Choroid plexus epithelial cell (primary cell): ENCODE results near the gene RAI14.

Experiments used
- DNase-seq: peaks from one replicate; pipeline ENCODE4 v3.0.0-alpha.2; 2010; ENCODE audit warnings: low read depth
- H3K4me3 ChIP-seq: 2 replicates; pipeline ENCODE4 v1.5.1; 2011; ENCODE audit warnings: low read depth, mild to moderate bottlenecking, control low read depth, low read length, moderate library complexity
- CTCF ChIP-seq: conservative IDR thresholded peaks from 2 replicates; pipeline ENCODE4 v1.5.1; 2011; ENCODE audit warnings: low read depth, mild to moderate bottlenecking, control low read depth, inconsistent platforms, low read length, moderate library complexity

Gene RAI14

GRCh38 chr5:34656700-34657273 is 659 bp downstream of the RAI14 start:
- no peak for TF ChIP-seq CTCF
- peak; percentile 33 for DNase-seq

GRCh38 chr5:34657274-34657921 is 1.3 kb downstream of the RAI14 start:
- TF ChIP-seq CTCF: peak; percentile 5
- H3K4me3 ChIP-seq: peak overlapping the region; percentile 80
- peak; percentile 64 for DNase-seq

More at GRCh38 chr5:34656700-34657273, 659 bp downstream of the RAI14 start:
- peak overlapping the region; percentile 80 for H3K4me3 ChIP-seq

GRCh38 chr5:34657988-34658387 is 1.9 kb downstream of the RAI14 start:
- DNase-seq: peak; percentile 64
- peak overlapping the region; percentile 80 for H3K4me3 ChIP-seq
- peak; percentile 35 for TF ChIP-seq CTCF

GRCh38 chr5:34659168-34659567 is 3.0 kb downstream of the RAI14 start:
- no peak for DNase-seq
- H3K4me3 ChIP-seq: no peak overlapping the region
- no peak for TF ChIP-seq CTCF

- DNase-seq: peak; percentile 95
- no peak for TF ChIP-seq CTCF
- no peak overlapping the region for H3K4me3 ChIP-seq
These were observed 4.3 kb downstream of the RAI14 start for GRCh38 chr5:34660444-34660843.

- no peak overlapping the region for H3K4me3 ChIP-seq
- no peak for DNase-seq
- no peak for TF ChIP-seq CTCF
These were observed 7.8 kb downstream of the RAI14 start for GRCh38 chr5:34663771-34664496.
